Measurements from ENCODE around the gene RPTOR. TPM values are rescaled to one million over a fixed set of nuclear protein-coding genes. Genes with fewer than 3 reads are reported as not detected.

RPTOR gene
- total RNA-seq, 2 experiments from 2014 or later = 48.1 to 87.8 TPM

DNA sequence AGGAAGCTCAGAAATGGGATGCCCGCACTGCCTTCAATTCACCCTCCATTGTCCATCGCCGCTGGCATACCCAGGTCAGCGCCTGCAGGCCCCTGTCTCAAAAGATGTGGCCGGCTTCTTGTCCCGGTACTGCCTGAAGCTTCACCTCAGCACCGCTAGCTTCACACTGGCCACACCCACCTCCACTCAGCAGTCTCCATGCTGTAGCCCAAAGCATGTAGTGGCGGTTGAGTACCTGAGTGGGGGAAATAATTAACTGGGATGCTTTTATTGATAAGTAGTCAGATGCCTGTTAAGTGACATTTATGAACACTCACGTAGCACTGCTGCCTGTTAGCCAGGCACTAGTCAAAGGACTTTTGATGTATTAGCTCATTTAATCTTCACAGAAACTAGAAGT lies 143.2 kb downstream of the RPTOR start:
- BruUV-seq (replicated peaks) = no TSS peak
- Histone ChIP-seq H3K4me2 (ENCODE audit: low read length) (no peak overlapping the region), H3K4me1 (ENCODE audit: insufficient read depth, low read length, poor library complexity, severe bottlenecking) (peaks cover 16% of the 10 kb centered on the region), H4K20me1 (ENCODE audit: insufficient read depth, low read length) (no peaks in the 10 kb centered on the region), H3K9me3 (ENCODE audit: low read length) (no peaks in the 10 kb centered on the region), H2AFZ (ENCODE audit: low read length) (no peak overlapping the region), H3K9me2 (ENCODE audit: insufficient read depth, low read length) (no peaks in the 10 kb centered on the region), H3K27ac (ENCODE audit: low read depth, low read length, poor library complexity, severe bottlenecking) (no peak overlapping the region), H3K36me3 (ENCODE audit: insufficient read depth, low read length) (peaks cover 17% of the 10 kb centered on the region), H3K79me2 (ENCODE audit: insufficient read depth, low read depth, low read length) (peaks cover 9% of the 10 kb centered on the region; the same call in 1 of the 2 replicates), H3K4me3 (ENCODE audit: low read depth, low read length, poor library complexity, severe bottlenecking) (no peak overlapping the region)
- CTCF ChIA-PET (ENCODE audit: unreplicated experiment) = no interaction called here
- TF ChIP-seq EZH2phosphoT487 (IDR thresholded peaks at IDR 0.05; ENCODE audit: borderline replicate concordance, low read depth, low read length) = no peak
- TF ChIP-seq, protein P1, sequence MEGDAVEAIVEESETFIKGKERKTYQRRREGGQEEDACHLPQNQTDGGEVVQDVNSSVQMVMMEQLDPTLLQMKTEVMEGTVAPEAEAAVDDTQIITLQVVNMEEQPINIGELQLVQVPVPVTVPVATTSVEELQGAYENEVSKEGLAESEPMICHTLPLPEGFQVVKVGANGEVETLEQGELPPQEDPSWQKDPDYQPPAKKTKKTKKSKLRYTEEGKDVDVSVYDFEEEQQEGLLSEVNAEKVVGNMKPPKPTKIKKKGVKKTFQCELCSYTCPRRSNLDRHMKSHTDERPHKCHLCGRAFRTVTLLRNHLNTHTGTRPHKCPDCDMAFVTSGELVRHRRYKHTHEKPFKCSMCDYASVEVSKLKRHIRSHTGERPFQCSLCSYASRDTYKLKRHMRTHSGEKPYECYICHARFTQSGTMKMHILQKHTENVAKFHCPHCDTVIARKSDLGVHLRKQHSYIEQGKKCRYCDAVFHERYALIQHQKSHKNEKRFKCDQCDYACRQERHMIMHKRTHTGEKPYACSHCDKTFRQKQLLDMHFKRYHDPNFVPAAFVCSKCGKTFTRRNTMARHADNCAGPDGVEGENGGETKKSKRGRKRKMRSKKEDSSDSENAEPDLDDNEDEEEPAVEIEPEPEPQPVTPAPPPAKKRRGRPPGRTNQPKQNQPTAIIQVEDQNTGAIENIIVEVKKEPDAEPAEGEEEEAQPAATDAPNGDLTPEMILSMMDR (conservative IDR thresholded peaks at IDR 0.05; ENCODE audit: low read length) = no peak
- intact Hi-C loops (cut with micrococcal nuclease; ENCODE audit: unreplicated experiment) = no loop called here
- POLR2A ChIA-PET = no interaction called here
- no peak for DNase-seq (ENCODE audit: low spot score)

DNA sequence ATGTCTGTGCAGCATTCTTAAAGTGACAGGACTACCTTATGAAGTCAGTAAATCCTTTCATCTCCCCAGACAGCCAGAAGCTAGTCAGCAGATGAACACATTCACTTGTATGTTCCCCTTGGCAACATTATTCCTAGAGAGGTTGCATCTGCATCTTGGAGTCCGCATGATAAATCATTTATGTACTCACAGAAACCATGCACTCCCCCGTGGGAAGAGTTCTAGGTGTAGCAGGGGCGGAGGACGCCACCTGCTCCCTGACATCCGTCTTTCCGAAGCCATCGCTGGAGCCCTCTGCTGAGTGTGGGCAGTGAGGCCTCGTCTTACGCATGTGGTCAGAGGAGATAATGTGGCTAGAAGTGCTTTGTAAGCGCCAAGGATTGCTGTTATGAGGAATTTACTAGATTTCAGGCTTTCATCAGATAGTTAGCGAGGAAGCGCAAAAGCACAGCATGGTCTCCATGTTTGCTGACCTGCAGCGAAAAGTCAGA lies 144.5 kb downstream of the RPTOR start:
- no peak for DNase-seq (ENCODE audit: low spot score)
- intact Hi-C loops (cut with micrococcal nuclease; ENCODE audit: unreplicated experiment) = no loop called here
- Histone ChIP-seq H3K9me3 (ENCODE audit: low read length) (no peaks in the 10 kb centered on the region), H3K36me3 (ENCODE audit: insufficient read depth, low read length) (peaks cover 12% of the 10 kb centered on the region), H2AFZ (ENCODE audit: low read length) (no peak overlapping the region), H3K4me1 (ENCODE audit: insufficient read depth, low read length, poor library complexity, severe bottlenecking) (peaks cover 16% of the 10 kb centered on the region), H3K4me2 (ENCODE audit: low read length) (no peak overlapping the region), H3K79me2 (ENCODE audit: insufficient read depth, low read depth, low read length) (peaks cover 9% of the 10 kb centered on the region; the same call in 1 of the 2 replicates), H3K4me3 (ENCODE audit: low read depth, low read length, poor library complexity, severe bottlenecking) (no peak overlapping the region), H3K27ac (ENCODE audit: low read depth, low read length, poor library complexity, severe bottlenecking) (no peak overlapping the region), H3K9me2 (ENCODE audit: insufficient read depth, low read length) (no peaks in the 10 kb centered on the region), H4K20me1 (ENCODE audit: insufficient read depth, low read length) (no peaks in the 10 kb centered on the region)
- no TSS peak for BruUV-seq (replicated peaks)
- ChIA-PET CTCF (ENCODE audit: unreplicated experiment) (no interaction called here), POLR2A (no interaction called here)
- TF ChIP-seq EZH2phosphoT487 (IDR thresholded peaks at IDR 0.05; ENCODE audit: borderline replicate concordance, low read depth, low read length) = no peak
- TF ChIP-seq, protein P1 (conservative IDR thresholded peaks at IDR 0.05; ENCODE audit: low read length) = no peak

DNA sequence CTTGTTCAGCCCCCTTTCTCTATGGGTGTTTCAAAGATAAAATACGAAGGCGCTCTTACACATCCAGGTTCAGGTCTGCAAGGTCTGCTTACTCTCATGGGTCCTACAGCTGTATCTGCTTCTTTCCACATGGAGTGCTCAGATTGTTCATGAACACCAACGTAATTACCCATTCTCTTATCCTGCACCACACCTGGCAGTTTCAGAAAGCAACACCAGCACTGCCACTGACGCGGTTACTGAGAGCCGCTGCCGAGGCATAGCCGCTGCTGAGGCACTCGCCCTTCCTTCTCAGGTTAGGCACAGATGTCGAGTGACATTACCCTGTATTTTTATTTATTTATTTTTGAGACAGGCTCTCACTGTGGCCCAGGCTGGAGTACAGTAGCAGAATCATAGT lies 147.1 kb downstream of the RPTOR start:
- POLR2A ChIA-PET = interaction anchor here (0.8 kb wide), 1 partner anchor 12 kb away, joined by 3 read pairs; no protein-coding TSS in a partner anchor
- H3K9me2 ChIP-seq (ENCODE audit: insufficient read depth, low read length) = no peaks in the 10 kb centered on the region
- H3K27ac ChIP-seq (ENCODE audit: low read depth, low read length, poor library complexity, severe bottlenecking) = peak overlapping the region; percentile 15
- BruUV-seq (replicated peaks) = no TSS peak
- no peak overlapping the region for H3K4me3 ChIP-seq (ENCODE audit: low read depth, low read length, poor library complexity, severe bottlenecking)
- no peaks in the 10 kb centered on the region; the same call in 1 of the 2 replicates for H3K36me3 ChIP-seq (ENCODE audit: insufficient read depth, low read length)
- H3K9me3 ChIP-seq (ENCODE audit: low read length) = no peaks in the 10 kb centered on the region
- no peak overlapping the region for H2AFZ ChIP-seq (ENCODE audit: low read length)
- intact Hi-C loops (cut with micrococcal nuclease; ENCODE audit: unreplicated experiment) = no loop called here
- TF ChIP-seq EZH2phosphoT487 (IDR thresholded peaks at IDR 0.05; ENCODE audit: borderline replicate concordance, low read depth, low read length) = no peak
- TF ChIP-seq, protein P1 (conservative IDR thresholded peaks at IDR 0.05; ENCODE audit: low read length) = no peak
- 0 out of 2 replicates have a peak, but pooled peaks cover 5% of the 10 kb centered on the region for H3K79me2 ChIP-seq (ENCODE audit: insufficient read depth, low read depth, low read length)
- no peaks in the 10 kb centered on the region for H4K20me1 ChIP-seq (ENCODE audit: insufficient read depth, low read length)
- peaks cover 12% of the 10 kb centered on the region for H3K4me1 ChIP-seq (ENCODE audit: insufficient read depth, low read length, poor library complexity, severe bottlenecking)
- CTCF ChIA-PET (ENCODE audit: unreplicated experiment) = no interaction called here
- DNase-seq (ENCODE audit: low spot score) = peak; percentile 71
- peak overlapping the region; percentile 29; the same call in 1 of the 2 replicates for H3K4me2 ChIP-seq (ENCODE audit: low read length)

All from OCI-LY7 (cell line).